ENCODE data around the gene UPF3B. TPM values are rescaled to one million over a fixed set of nuclear protein-coding genes. Genes with fewer than 3 reads are reported as not detected.
"Not testable (repeated sequence)": the region's sequence is repeated elsewhere in the genome, so short reads cannot be mapped to it uniquely, and the experiment has no call there.

The UPF3B gene
- 7.3 TPM for total RNA-seq

GRCh38 chrX:119852382-119853353 is at the start of gene UPF3B:
Gene UPF3B (minus strand): TSS chrX:119852963. CDS start chrX:119852928, 35 bp downstream.
- peak; percentile 96 for DNase-seq (ENCODE audit: low spot score)

GRCh38 chrX:119900976-119901375 is 48.2 kb upstream of the UPF3B start:
- DNase-seq (ENCODE audit: low spot score) = no peak

- DNase-seq (ENCODE audit: low spot score) = no peak
These were observed 46.4 kb upstream of the UPF3B start for GRCh38 chrX:119899125-119899524.

- DNase-seq (ENCODE audit: low spot score) = no peak
These were observed 43.1 kb upstream of the UPF3B start, which contains the start of gene AKAP14 for GRCh38 chrX:119895843-119896326. Gene AKAP14 (plus strand): TSS chrX:119895893. CDS start chrX:119903224, 7,331 bp downstream.

- not testable (repeated sequence) for DNase-seq (ENCODE audit: low spot score)
These were observed 39.4 kb upstream of the UPF3B start for GRCh38 chrX:119891961-119892692.

- not testable (repeated sequence) for DNase-seq (ENCODE audit: low spot score)
These were observed 37.9 kb upstream of the UPF3B start for GRCh38 chrX:119890626-119891025.

- DNase-seq (ENCODE audit: low spot score) = peak; percentile 24
These were observed 35.1 kb upstream of the UPF3B start for GRCh38 chrX:119887721-119888425.

- no peak for DNase-seq (ENCODE audit: low spot score)
These were observed 33.0 kb upstream of the UPF3B start for GRCh38 chrX:119885554-119886428.

- peak; percentile 14 for DNase-seq (ENCODE audit: low spot score)
These were observed 28.0 kb upstream of the UPF3B start for GRCh38 chrX:119880552-119881437.

GRCh38 chrX:119880076-119880475 is 27.3 kb upstream of the UPF3B start:
- DNase-seq (ENCODE audit: low spot score) = no peak

GRCh38 chrX:119878740-119879139 is 26.0 kb upstream of the UPF3B start:
- DNase-seq (ENCODE audit: low spot score) = no peak

- peak; percentile 82 for DNase-seq (ENCODE audit: low spot score)
These were observed 19.0 kb upstream of the UPF3B start, which contains the start of the genes NDUFA1 and RNF113A for GRCh38 chrX:119871599-119872395. Gene NDUFA1 (plus strand): TSS chrX:119871832. CDS start chrX:119871912, 80 bp downstream. Gene RNF113A (minus strand): TSS chrX:119871733. CDS start chrX:119871613, 120 bp downstream.

- DNase-seq (ENCODE audit: low spot score) = no peak
These were observed 18.5 kb upstream of the UPF3B start for GRCh38 chrX:119871245-119871598.

- no peak for DNase-seq (ENCODE audit: low spot score)
These were observed 17.9 kb upstream of the UPF3B start for GRCh38 chrX:119870626-119871131.

- no peak for DNase-seq (ENCODE audit: low spot score)
These were observed 681 bp upstream of the UPF3B start for GRCh38 chrX:119853444-119853843.

- no peak for DNase-seq (ENCODE audit: low spot score)
These were observed 18.9 kb downstream of the UPF3B start for GRCh38 chrX:119833905-119834304.

GRCh38 chrX:119828446-119828845 is 24.3 kb downstream of the UPF3B start:
- DNase-seq (ENCODE audit: low spot score) = no peak

- DNase-seq (ENCODE audit: low spot score) = no peak
These were observed 26.3 kb downstream of the UPF3B start for GRCh38 chrX:119826399-119826959.
